H1 (cell line): ENCODE data around the gene CLDN24. TPM values are rescaled to one million over a fixed set of nuclear protein-coding genes. Genes with fewer than 3 reads are reported as not detected.

ENCODE experiments used
- CTCF ChIA-PET: fragments of 300-600 bp; sonication (Branson Sonifier 250); formaldehyde crosslinking; loops from one replicate; lab custom pipeline; 2021; ENCODE audit not compliant: partially characterized antibody; lab: Charles Lee
- POLR2A ChIA-PET: fragments of 300-600 bp; sonication (Branson Sonifier 250); formaldehyde crosslinking; loops from one replicate; lab custom pipeline; 2021; ENCODE audit warnings: inconsistent platforms; ENCODE audit not compliant: partially characterized antibody; lab: Charles Lee
- DNase-seq, 2 experiments: peaks; one replicate each; pipeline versions ENCODE4 v3.0.0 to v3.0.0-alpha.2; 2010 to 2022; ENCODE audit warnings: low spot score in 2 of 2, low read depth in 1 of 2, mixed read lengths in 1 of 2
- FAIRE-seq: peaks from 2 replicates; lab custom pipeline; 2011; peaks lifted over from hg19 to GRCh38; lab: Jason Lieb, UNC
- H2AFZ ChIP-seq: 2 replicates; pipeline ENCODE4 v1.8.1; 2012; ENCODE audit warnings: low read length, inconsistent platforms
- H2AK5ac ChIP-seq: 2 replicates; pipeline ENCODE4 v1.6.1; 2013; ENCODE audit warnings: low read depth, low read length
- H2BK120ac ChIP-seq: replicated peaks from 2 replicates; pipeline ENCODE3; 2013; ENCODE audit warnings: low read depth, low read length, inconsistent platforms
- H2BK12ac ChIP-seq: 2 replicates; pipeline ENCODE4 v1.6.1; 2013; ENCODE audit warnings: low read depth, low read length
- H2BK15ac ChIP-seq: 2 replicates; pipeline ENCODE4 v1.6.1; 2013; ENCODE audit warnings: low read length
- H2BK20ac ChIP-seq: 2 replicates; pipeline ENCODE4 v1.6.1; 2013; ENCODE audit warnings: low read length
- H2BK5ac ChIP-seq: 2 replicates; pipeline ENCODE4 v1.6.1; 2013; ENCODE audit warnings: low read depth, low read length
- H3K14ac ChIP-seq: 2 replicates; pipeline ENCODE4 v1.6.1; 2013; ENCODE audit warnings: inconsistent platforms; ENCODE audit not compliant: insufficient read length
- H3K18ac ChIP-seq: 2 replicates; pipeline ENCODE4 v1.6.1; 2013; ENCODE audit warnings: low read length; ENCODE audit errors: extremely low read depth
- H3K23ac ChIP-seq: 2 replicates; pipeline ENCODE4 v1.6.1; 2013; ENCODE audit warnings: inconsistent platforms; ENCODE audit not compliant: insufficient read length
- H3K23me2 ChIP-seq: 2 replicates; pipeline ENCODE4 v1.6.1; 2013; ENCODE audit warnings: low read depth, low read length
- H3K27ac ChIP-seq: 2 replicates; pipeline ENCODE4 v1.6.1; 2011; ENCODE audit warnings: low read depth, low read length, inconsistent platforms
- H3K27me3 ChIP-seq, 4 experiments: replicated peaks in 1 of 4; 1 replicate in 1 of 4; 2 replicates in 3 of 4; pipeline versions ENCODE4 v1.6.1 to v1.8.1; 2011 to 2013; ENCODE audit warnings: low read length in 3 of 4, mild to moderate bottlenecking in 3 of 4, inconsistent platforms in 2 of 4, mixed read lengths in 2 of 4, moderate library complexity in 1 of 4; ENCODE audit not compliant: control insufficient read depth in 3 of 4, insufficient read depth in 3 of 4; ENCODE audit errors: extremely low read depth in 1 of 4
- H3K36me3 ChIP-seq, 4 experiments: 2 replicates each; pipeline versions ENCODE4 v1.6.1 to v1.8.1; 2011 to 2013; ENCODE audit warnings: mild to moderate bottlenecking in 4 of 4, low read length in 3 of 4, moderate library complexity in 2 of 4, control low read depth in 1 of 4, inconsistent platforms in 1 of 4; ENCODE audit not compliant: insufficient read depth in 4 of 4, control insufficient read depth in 2 of 4
- H3K4ac ChIP-seq: replicated peaks from 2 replicates; pipeline ENCODE3; 2013; ENCODE audit warnings: low read length, low read depth, mixed read lengths, inconsistent platforms; ENCODE audit not compliant: insufficient read length
- H3K4me1 ChIP-seq, 4 experiments: replicated peaks in 1 of 4; 1 replicate in 1 of 4; 2 replicates in 3 of 4; pipeline versions ENCODE4 v1.6.1 to v1.8.1; 2011 to 2013; ENCODE audit warnings: low read length in 3 of 4, inconsistent platforms in 2 of 4, mixed read lengths in 1 of 4; ENCODE audit not compliant: insufficient read depth in 4 of 4, control insufficient read depth in 3 of 4
- H3K4me2 ChIP-seq, 2 experiments: 2 replicates each; pipeline versions ENCODE4 v1.6.1 to v1.8.1; 2011 to 2013; ENCODE audit warnings: low read depth in 2 of 2, low read length in 2 of 2, control low read depth in 1 of 2, inconsistent platforms in 1 of 2, mild to moderate bottlenecking in 1 of 2; ENCODE audit not compliant: insufficient read depth in 1 of 2
- H3K4me3 ChIP-seq, 4 experiments: fragments of 200-600, 300-600 bp in 1 of 4; sonication (generic), shearing (Covaris generic), sonication (Bioruptor Twin) in 1 of 4; 2 replicates each; pipeline versions ENCODE4 v1.5.1 to v1.8.1; 2011 to 2016; ENCODE audit warnings: low read length in 4 of 4, low read depth in 3 of 4, control low read depth in 2 of 4, inconsistent platforms in 2 of 4, mild to moderate bottlenecking in 2 of 4, mixed read lengths in 1 of 4, moderate library complexity in 1 of 4; ENCODE audit not compliant: insufficient read depth in 2 of 4; ENCODE audit errors: extremely low read depth in 1 of 4
- H3K56ac ChIP-seq: replicated peaks from 2 replicates; pipeline ENCODE3; 2013; ENCODE audit warnings: low read depth, mild to moderate bottlenecking, mixed read lengths, low read length, inconsistent platforms; ENCODE audit not compliant: insufficient read length
- H3K79me1 ChIP-seq: 2 replicates; pipeline ENCODE4 v1.6.1; 2013; ENCODE audit warnings: low read depth, low read length, control low read depth
- H3K79me2 ChIP-seq, 2 experiments: 2 replicates each; pipeline versions ENCODE4 v1.6.1 to v1.8.1; 2012 to 2013; ENCODE audit warnings: low read length in 2 of 2, mild to moderate bottlenecking in 2 of 2, inconsistent platforms in 1 of 2; ENCODE audit not compliant: insufficient read depth in 2 of 2, control insufficient read depth in 1 of 2
- H3K9ac ChIP-seq, 4 experiments: replicated peaks in 1 of 4; 1 replicate in 1 of 4; 2 replicates in 3 of 4; pipeline versions ENCODE4 v1.6.1 to v1.8.1; 2011 to 2013; ENCODE audit warnings: low read depth in 3 of 4, low read length in 3 of 4, control low read depth in 2 of 4, mild to moderate bottlenecking in 2 of 4, moderate library complexity in 2 of 4, inconsistent platforms in 1 of 4; ENCODE audit errors: extremely low read depth in 1 of 4
- H3K9me3 ChIP-seq, 2 experiments: 2 replicates each; pipeline versions ENCODE4 v1.6.1 to v1.8.1; 2012 to 2013; ENCODE audit warnings: mild to moderate bottlenecking in 2 of 2, moderate library complexity in 2 of 2, control low read depth in 1 of 2, inconsistent platforms in 1 of 2, low read depth in 1 of 2, low read length in 1 of 2, mixed read lengths in 1 of 2; ENCODE audit not compliant: insufficient read depth in 2 of 2
- H4K20me1 ChIP-seq, 2 experiments: replicated peaks in 1 of 2; 2 replicates each; pipeline versions ENCODE3 to v1.8.1; 2011 to 2013; ENCODE audit warnings: inconsistent platforms in 2 of 2, low read length in 2 of 2, mild to moderate bottlenecking in 1 of 2; ENCODE audit not compliant: insufficient read depth in 2 of 2, control insufficient read depth in 1 of 2
- H4K5ac ChIP-seq: 2 replicates; pipeline ENCODE4 v1.6.1; 2013; ENCODE audit warnings: low read length, low read depth, mixed read lengths, inconsistent platforms; ENCODE audit not compliant: insufficient read length
- H4K8ac ChIP-seq: 2 replicates; pipeline ENCODE4 v1.8.0; 2013; ENCODE audit warnings: mild to moderate bottlenecking, moderate library complexity, low read length, inconsistent platforms; ENCODE audit not compliant: insufficient read depth; ENCODE audit errors: extremely low read depth
- H4K91ac ChIP-seq: replicated peaks from 2 replicates; pipeline ENCODE3; 2013; ENCODE audit warnings: low read length, mixed read lengths, inconsistent platforms; ENCODE audit not compliant: insufficient read length
- CHD1 ChIP-seq: IDR thresholded peaks from 2 replicates; pipeline ENCODE4 v1.6.1; 2012; ENCODE audit warnings: low read depth, low read length, improper control_type of control experiment
- CREB1 ChIP-seq: IDR thresholded peaks from 2 replicates; pipeline ENCODE4 v1.6.1; 2012; ENCODE audit warnings: inconsistent platforms
- E2F6 ChIP-seq: IDR thresholded peaks from 2 replicates; pipeline ENCODE4 v1.6.1; 2012; ENCODE audit warnings: inconsistent platforms
- GABPA ChIP-seq: IDR thresholded peaks from 2 replicates; pipeline ENCODE4 v1.6.1; 2011; ENCODE audit warnings: mild to moderate bottlenecking, low read length, moderate library complexity, borderline replicate concordance; ENCODE audit not compliant: insufficient read depth
- KDM5A ChIP-seq: fragments of 200-600 bp; IDR thresholded peaks from 2 replicates; pipeline ENCODE4 v1.7.1; 2012; ENCODE audit warnings: mild to moderate bottlenecking, low read length, inconsistent platforms, mixed read lengths
- NRF1 ChIP-seq: IDR thresholded peaks from 2 replicates; pipeline ENCODE4 v1.6.1; 2011; ENCODE audit warnings: mild to moderate bottlenecking, low read depth, low read length, improper control_type of control experiment
- POU5F1 ChIP-seq: IDR thresholded peaks from 2 replicates; pipeline ENCODE4 v1.6.1; 2011; ENCODE audit warnings: low read depth, mild to moderate bottlenecking, low read length, moderate library complexity
- RAD21 ChIP-seq, 2 experiments: IDR thresholded peaks in 1 of 2; conservative IDR thresholded peaks in 1 of 2; 2 replicates each; pipeline ENCODE4 v1.6.1; 2011; ENCODE audit warnings: low read depth in 2 of 2, low read length in 2 of 2, improper control_type of control experiment in 1 of 2, inconsistent platforms in 1 of 2, mild to moderate bottlenecking in 1 of 2, moderate library complexity in 1 of 2
- RXRA ChIP-seq: IDR thresholded peaks from 2 replicates; pipeline ENCODE4 v1.6.1; 2011; ENCODE audit warnings: low read depth, mild to moderate bottlenecking, low read length, moderate library complexity; ENCODE audit not compliant: insufficient read depth
- SP1 ChIP-seq: IDR thresholded peaks from 2 replicates; pipeline ENCODE4 v1.6.1; 2011; ENCODE audit warnings: low read depth, low read length
- SRF ChIP-seq: IDR thresholded peaks from 2 replicates; pipeline ENCODE4 v1.6.1; 2011; ENCODE audit warnings: mild to moderate bottlenecking, low read depth, low read length, moderate library complexity
- SUZ12 ChIP-seq: fragments of 200-600 bp; sonication (generic); IDR thresholded peaks from 2 replicates; pipeline ENCODE4 v1.6.1; 2012; ENCODE audit warnings: mild to moderate bottlenecking, inconsistent platforms, low read length, moderate library complexity, mixed read lengths
- TAF7 ChIP-seq: optimal IDR thresholded peaks from 2 replicates; pipeline ENCODE3; 2011; ENCODE audit warnings: low read depth, mild to moderate bottlenecking, inconsistent platforms, low read length, moderate library complexity, borderline replicate concordance
- TBP ChIP-seq: IDR thresholded peaks from 2 replicates; pipeline ENCODE4 v1.6.1; 2011; ENCODE audit warnings: low read depth, low read length, improper control_type of control experiment
- TCF12 ChIP-seq: IDR thresholded peaks from 2 replicates; pipeline ENCODE4 v1.6.1; 2011; ENCODE audit warnings: low read depth, mild to moderate bottlenecking, low read length
- WGBS, 2 experiments: shearing (Covaris generic) in 1 of 2; methylation state at CpG; one replicate each; pipeline versions ENCODE4 v1.1.6 to v1.1.7; 2013 to 2015; ENCODE audit warnings: low lambda C conversion rate in 2 of 2, mixed read lengths in 2 of 2, inconsistent platforms in 1 of 2, low coverage in 1 of 2, missing lambda C conversion rate in 1 of 2; ENCODE audit not compliant: insufficient replicate concordance in 2 of 2, insufficient coverage in 1 of 2, insufficient read length in 1 of 2; ENCODE audit errors: extremely low coverage in 1 of 2, missing lambda C conversion rate in 1 of 2; 5-methylcytosine and 5-hydroxymethylcytosine counted together
- polyA plus RNA-seq, 7 experiments: library from polyadenylated mRNA; depleted of rRNA in 3 of 7; stranded (reverse) in 5 of 7; unstranded in 2 of 7; fragments of >200 nt in 5 of 7; fragments of 200-250 nt in 2 of 7; gene quantifications; 1 replicate in 5 of 7; 2 replicates in 1 of 7; 4 replicates in 1 of 7; pipeline versions ENCODE4 v1.2.1 to v1.2.3, GENCODE V29; 2011 to 2013; ENCODE audit warnings: missing spikeins in 2 of 7, mixed read lengths in 2 of 7
- total RNA-seq: library from RNA; stranded (reverse); fragmentation: NEBNext Ultra II Directional; extraction: Animal tissue kit (Norgen Biotek cat#: 25700); gene quantifications from 2 replicates; pipeline ENCODE4 v1.2.1, GENCODE V29; 2021

The CLDN24 gene
- total and polyA plus RNA-seq, 2 of the 8 experiments (the other 6 are each of a cell fraction or from before 2014, with no cell fraction given): not detected

- Histone ChIP-seq H2BK12ac (no peak overlapping the region), H3K36me3 (no peaks in the 10 kb centered on the region), H4K8ac (no peak overlapping the region), H3K14ac (no peak overlapping the region), H2AK5ac (no peak overlapping the region), H2BK20ac (no peak overlapping the region), H3K18ac (no peak overlapping the region), H3K79me1 (no peaks in the 10 kb centered on the region), H3K27me3 (no peaks in the 10 kb centered on the region), H4K20me1 (no peaks in the 10 kb centered on the region), H2BK5ac (no peak overlapping the region), H2BK120ac (no peak overlapping the region), H3K23me2 (no peaks in the 10 kb centered on the region), H3K4ac (no peak overlapping the region), H3K27ac (no peak overlapping the region), H3K4me1 (peaks cover 0 to 3% (median 1%) of the 10 kb centered on the region in 4 experiments; a peak in 2 of 7 replicates), H3K23ac (no peak overlapping the region), H3K79me2 (no peaks in the 10 kb centered on the region), H4K91ac (no peak overlapping the region), H3K9ac (no peak overlapping the region), H4K5ac (no peak overlapping the region), H3K4me2 (no peak overlapping the region), H3K56ac (no peak overlapping the region), H3K9me3 (no peaks in the 10 kb centered on the region), H2AFZ (no peak overlapping the region), H2BK15ac (no peak overlapping the region), H3K4me3 (no peak overlapping the region)
- DNase-seq (no peak), FAIRE-seq (no peak)
- CTCF ChIA-PET: interaction anchor here (0.7 to 2.1 kb wide), 6 partner anchors 9 to 424 kb away, joined by 3 to 4 read pairs (median 4); no protein-coding TSS in a partner anchor
- 87% methylated on average over 4 of the region's 4 CpGs; no CpG with 5 or more reads in 1 of the 2 experiments for WGBS, 2 experiments
- POLR2A ChIA-PET: no interaction called here
- TF ChIP-seq SP1 (no peak), GABPA (no peak), RXRA (no peak), SRF (no peak), E2F6 (no peak), RAD21 (IDR thresholded peaks at IDR 0.05 in 1 of 2, conservative IDR thresholded peaks at IDR 0.05 in 1 of 2; ENCODE audit: low read depth in 2 of 2, low read length in 2 of 2) (no peak), TAF7 (no peak), TBP (no peak), SUZ12 (no peak), TCF12 (no peak), KDM5A (no peak), POU5F1 (no peak), CHD1 (no peak), CREB1 (no peak), NRF1 (no peak)
Observed at GRCh38 chr4:183362036-183362435, 39.8 kb upstream of the CLDN24 start.
